ENCODE data around the gene FAM199X.

Gene FAM199X

GRCh38 chrX:104165894-104166734 is at the start of gene FAM199X:
TSS of gene FAM199X (plus strand) at chrX:104166453. CDS start at chrX:104166786, 333 bp downstream.
- DNase-seq, result peak; percentile 60 to 77 (median 64)

- DNase-seq, result no peak
These were observed 48.5 kb upstream of the FAM199X start for GRCh38 chrX:104117759-104118158.

GRCh38 chrX:104118765-104119164 is 47.5 kb upstream of the FAM199X start:
- DNase-seq, result no peak

- DNase-seq, result no peak
These were observed 43.4 kb upstream of the FAM199X start for GRCh38 chrX:104122829-104123228.

- DNase-seq, result no peak
These were observed 39.4 kb upstream of the FAM199X start for GRCh38 chrX:104126856-104127255.

- DNase-seq, result no peak
These were observed 35.4 kb upstream of the FAM199X start for GRCh38 chrX:104130808-104131207.

- DNase-seq, result no peak
These were observed 31.5 kb upstream of the FAM199X start for GRCh38 chrX:104134583-104135261.

GRCh38 chrX:104135677-104136076 is 30.6 kb upstream of the FAM199X start:
- no peak for DNase-seq

GRCh38 chrX:104136241-104137019 is 29.8 kb upstream of the FAM199X start:
- peak in 2 of 4 experiments; percentile 7 to 16 for DNase-seq

- DNase-seq, result no peak
These were observed 28.8 kb upstream of the FAM199X start for GRCh38 chrX:104137496-104137895.

- DNase-seq, result no peak
These were observed 25.0 kb upstream of the FAM199X start for GRCh38 chrX:104141087-104141760.

- no peak for DNase-seq
These were observed 15.2 kb upstream of the FAM199X start for GRCh38 chrX:104151037-104151436.

GRCh38 chrX:104156630-104157529 is 9.4 kb upstream of the FAM199X start, which contains the start of gene SLC25A53:
TSS of gene SLC25A53 (minus strand) at chrX:104157009. CDS start at chrX:104105257, 51,752 bp downstream.
- DNase-seq, result peak; percentile 32 to 70 (median 64)

- DNase-seq, result no peak
These were observed 633 bp downstream of the FAM199X start for GRCh38 chrX:104166735-104167436.

GRCh38 chrX:104168127-104168526 is 1.9 kb downstream of the FAM199X start:
- no peak for DNase-seq

GRCh38 chrX:104172121-104172520 is 5.9 kb downstream of the FAM199X start:
- no peak for DNase-seq

GRCh38 chrX:104172788-104173187 is 6.5 kb downstream of the FAM199X start:
- no peak for DNase-seq

GRCh38 chrX:104173841-104174240 is 7.6 kb downstream of the FAM199X start:
- no peak for DNase-seq

GRCh38 chrX:104183685-104184084 is 17.4 kb downstream of the FAM199X start:
- DNase-seq, result no peak

- no peak for DNase-seq
These were observed 21.7 kb downstream of the FAM199X start for GRCh38 chrX:104187931-104188330.

- DNase-seq, result no peak
These were observed 23.6 kb downstream of the FAM199X start for GRCh38 chrX:104189837-104190236.

Measured in activated naive CD4-positive, alpha-beta T cell (primary cell).